GM18502 (cell line): ENCODE data around the gene IFT57.

Experiments used
- ATAC-seq: cut with Tn5 transposase; IDR thresholded peaks from one replicate; pipeline ENCODE4 v1.9.1; 2021; ENCODE audit warnings: mild to moderate bottlenecking; ENCODE audit not compliant: unreplicated experiment, poor library complexity

Gene IFT57

GRCh38 chr3:108221393-108221792 is 831 bp downstream of the IFT57 start:
- no peak for ATAC-seq

GRCh38 chr3:108219336-108219735 is 2.9 kb downstream of the IFT57 start:
- ATAC-seq: peak; percentile 26

GRCh38 chr3:108218811-108219210 is 3.4 kb downstream of the IFT57 start:
- ATAC-seq: no peak

GRCh38 chr3:108215871-108216270 is 6.4 kb downstream of the IFT57 start:
- ATAC-seq: no peak

- peak; percentile 38 for ATAC-seq
Observed at GRCh38 chr3:108209579-108209978, 12.6 kb downstream of the IFT57 start.

- ATAC-seq: peak; percentile 99
Observed at GRCh38 chr3:108208831-108209230, 13.4 kb downstream of the IFT57 start.

GRCh38 chr3:108202834-108203233 is 19.4 kb downstream of the IFT57 start:
- ATAC-seq: no peak

- ATAC-seq: peak; percentile 93
Observed at GRCh38 chr3:108202080-108202479, 20.1 kb downstream of the IFT57 start.

- ATAC-seq: no peak
Observed at GRCh38 chr3:108201258-108201657, 21.0 kb downstream of the IFT57 start.

GRCh38 chr3:108200578-108200977 is 21.6 kb downstream of the IFT57 start:
- ATAC-seq: no peak

GRCh38 chr3:108200024-108200423 is 22.2 kb downstream of the IFT57 start:
- no peak for ATAC-seq

- no peak for ATAC-seq
Observed at GRCh38 chr3:108191394-108191793, 30.8 kb downstream of the IFT57 start.

- no peak for ATAC-seq
Observed at GRCh38 chr3:108190346-108190745, 31.9 kb downstream of the IFT57 start.

- no peak for ATAC-seq
Observed at GRCh38 chr3:108189440-108189839, 32.8 kb downstream of the IFT57 start.

- ATAC-seq: no peak
Observed at GRCh38 chr3:108185536-108185935, 36.7 kb downstream of the IFT57 start.

GRCh38 chr3:108184824-108185223 is 37.4 kb downstream of the IFT57 start:
- no peak for ATAC-seq

- no peak for ATAC-seq
Observed at GRCh38 chr3:108183971-108184370, 38.3 kb downstream of the IFT57 start.

- ATAC-seq: no peak
Observed at GRCh38 chr3:108183181-108183580, 39.0 kb downstream of the IFT57 start.

- ATAC-seq: no peak
Observed at GRCh38 chr3:108182339-108182738, 39.9 kb downstream of the IFT57 start.

- no peak for ATAC-seq
Observed at GRCh38 chr3:108181172-108181571, 41.1 kb downstream of the IFT57 start.

- no peak for ATAC-seq
Observed at GRCh38 chr3:108180194-108180593, 42.0 kb downstream of the IFT57 start.

- ATAC-seq: no peak
Observed at GRCh38 chr3:108178676-108179075, 43.5 kb downstream of the IFT57 start.

- no peak for ATAC-seq
Observed at GRCh38 chr3:108177536-108177935, 44.7 kb downstream of the IFT57 start.
